ENCODE results near the gene MIOS. TPM values are rescaled to one million over a fixed set of nuclear protein-coding genes. Genes with fewer than 3 reads are reported as not detected.
"Not testable (repeated sequence)": the region's sequence is repeated elsewhere in the genome, so short reads cannot be mapped to it uniquely, and the experiment has no call there.

Gene MIOS
- polyA plus RNA-seq, 12 donors, result 26.6 to 38.9 (median 32.2) TPM; not detected in 1

DNA sequence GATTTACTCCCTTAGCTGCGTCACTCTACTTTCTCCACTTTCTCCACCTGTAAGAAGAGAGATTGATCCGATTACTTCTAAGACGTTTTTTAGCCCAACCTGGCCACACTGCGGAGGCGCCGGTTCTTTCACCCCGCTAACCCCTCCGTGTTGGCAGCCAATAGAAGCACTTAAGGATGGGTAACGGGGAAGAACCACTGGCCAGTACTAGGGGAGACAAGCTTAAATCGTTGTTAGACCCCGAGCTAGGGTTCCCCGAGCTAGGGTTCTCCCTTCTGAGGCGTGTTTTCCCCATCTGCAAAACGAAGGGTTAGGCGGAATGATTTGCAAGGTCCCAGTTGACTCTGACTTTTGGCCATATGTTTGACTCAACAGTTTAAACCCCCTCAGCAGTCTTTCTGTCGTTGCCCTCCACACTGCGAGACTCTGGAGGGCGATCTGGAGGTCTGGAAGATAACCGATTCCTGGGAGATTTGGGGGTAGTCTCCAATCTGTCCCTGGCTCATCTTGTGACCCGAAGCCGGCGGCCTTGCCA lies 74.5 kb downstream of the MIOS start:
- no peak for DNase-seq

DNA sequence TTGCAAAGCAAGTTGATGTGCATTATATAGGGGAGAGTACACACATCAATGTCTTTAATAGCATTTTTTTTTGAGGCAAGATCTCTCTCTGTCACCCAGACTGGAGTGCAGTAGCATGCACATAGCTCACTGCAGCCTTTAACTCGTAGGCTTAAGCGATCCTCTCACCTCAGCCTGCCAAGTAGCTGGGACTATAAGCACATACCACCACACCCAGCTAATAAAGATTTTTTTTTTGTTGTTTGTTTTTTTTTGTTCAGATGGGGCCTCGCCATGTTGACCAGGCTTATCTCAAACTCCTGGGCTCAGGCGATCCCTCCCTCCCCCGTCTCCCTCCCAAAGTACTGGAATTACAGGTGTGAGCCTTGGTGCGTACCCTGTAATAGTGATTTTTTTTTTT lies 75.4 kb downstream of the MIOS start:
- no peak for DNase-seq

DNA sequence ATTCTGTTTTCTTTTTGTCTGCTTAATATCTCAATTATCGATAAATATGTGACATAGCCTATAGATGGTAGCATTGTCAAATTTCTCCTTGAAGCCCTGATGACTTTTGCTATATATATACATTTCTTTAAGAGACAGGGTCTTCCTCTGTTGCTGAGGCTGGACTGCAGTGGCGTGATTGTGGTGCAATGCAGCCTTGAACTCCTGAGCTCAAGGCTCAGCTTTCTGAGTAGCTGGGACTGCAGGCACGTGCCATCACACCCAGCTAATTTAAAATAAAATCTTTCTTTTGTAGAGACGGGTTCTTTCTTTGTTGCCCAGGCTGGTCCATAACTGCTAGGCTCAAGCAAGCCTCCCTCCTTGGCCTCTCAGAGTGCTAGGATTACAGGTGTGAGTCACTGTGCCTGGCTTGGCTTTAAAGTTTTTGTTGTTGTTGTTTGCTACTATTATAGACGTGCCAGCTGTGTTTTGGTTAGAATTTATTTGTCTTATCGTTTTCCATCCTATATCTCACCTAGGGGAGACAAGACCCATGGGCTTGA lies 80.9 kb downstream of the MIOS start:
- no peak for DNase-seq

DNA sequence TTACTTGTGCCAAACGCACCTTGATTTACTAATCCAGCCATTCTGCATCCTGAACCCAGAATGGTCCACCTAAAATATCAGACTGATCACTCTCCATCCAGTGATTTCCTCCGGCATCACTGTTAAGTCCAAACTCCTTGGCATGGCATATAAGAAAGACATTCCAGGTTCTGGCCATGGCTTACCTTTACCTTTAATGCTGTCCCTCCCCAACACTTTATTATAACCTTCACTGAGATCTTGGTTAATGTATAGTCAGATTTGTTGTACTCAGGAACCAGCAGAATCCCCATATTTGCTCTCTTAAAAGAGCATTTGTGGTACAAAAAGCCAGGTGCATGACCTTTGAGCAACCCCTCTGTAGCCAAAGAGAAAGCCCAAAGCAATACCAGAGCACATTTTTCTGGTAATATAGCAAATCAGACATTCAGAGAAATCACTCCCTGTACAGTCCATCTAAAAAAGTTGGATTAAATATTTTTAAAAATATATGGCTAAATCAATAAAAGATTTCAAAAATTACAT lies 84.1 kb downstream of the MIOS start:
- DNase-seq, result no peak

DNA sequence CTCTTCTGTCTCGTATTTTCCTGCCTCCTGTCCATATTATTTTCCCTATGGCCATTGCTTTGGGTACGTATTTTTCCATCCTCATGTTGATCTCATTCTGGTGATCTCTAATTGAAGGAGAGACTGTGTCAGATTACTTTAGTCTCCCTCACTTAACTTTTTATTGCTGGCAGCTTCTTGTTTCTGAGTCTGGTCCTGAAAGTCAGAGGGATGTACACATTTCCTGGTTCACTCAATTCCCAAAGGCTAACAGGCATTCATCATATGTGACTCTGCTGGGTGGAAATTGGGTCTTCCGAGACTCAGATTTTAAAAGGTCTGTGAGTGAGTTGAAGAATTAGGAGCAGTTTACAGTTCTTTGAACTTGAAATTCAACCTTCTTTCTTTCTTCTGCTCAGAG lies 84.8 kb downstream of the MIOS start:
- DNase-seq, result no peak

DNA sequence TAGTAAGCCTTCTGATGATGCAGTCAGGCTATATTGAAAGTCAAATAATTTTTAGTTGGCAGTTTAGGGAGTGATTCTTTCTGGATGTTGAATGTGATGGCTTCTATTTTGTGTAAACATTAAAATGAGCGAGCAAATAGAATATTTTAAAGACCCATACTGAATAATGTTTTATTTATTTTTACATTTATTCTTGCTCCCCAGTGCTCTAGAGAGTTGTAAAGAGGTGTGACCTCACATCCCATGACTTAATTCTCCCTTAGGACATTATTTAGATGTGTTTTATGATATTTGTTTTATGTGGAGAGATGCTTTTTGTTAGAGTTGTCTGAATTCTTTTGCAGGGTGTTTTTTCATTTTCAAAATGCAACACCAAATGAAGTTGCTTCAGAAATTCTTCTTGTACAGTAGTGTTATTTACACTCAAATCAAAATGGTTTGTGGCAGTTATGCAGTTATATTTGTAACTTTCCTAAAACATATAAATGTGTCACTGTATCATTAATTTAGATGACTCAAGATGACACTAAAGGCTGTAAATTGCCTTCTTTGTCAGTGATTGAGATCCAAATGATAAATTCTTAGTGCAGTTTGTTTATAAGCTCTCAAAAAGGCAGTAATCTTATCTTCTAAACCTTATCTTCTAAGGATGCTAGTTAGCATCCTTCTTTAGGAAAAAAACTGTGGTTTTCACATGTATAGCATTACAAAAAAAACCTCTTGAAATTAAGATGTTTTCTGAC lies 86.3 kb downstream of the MIOS start:
- DNase-seq, result no peak

DNA sequence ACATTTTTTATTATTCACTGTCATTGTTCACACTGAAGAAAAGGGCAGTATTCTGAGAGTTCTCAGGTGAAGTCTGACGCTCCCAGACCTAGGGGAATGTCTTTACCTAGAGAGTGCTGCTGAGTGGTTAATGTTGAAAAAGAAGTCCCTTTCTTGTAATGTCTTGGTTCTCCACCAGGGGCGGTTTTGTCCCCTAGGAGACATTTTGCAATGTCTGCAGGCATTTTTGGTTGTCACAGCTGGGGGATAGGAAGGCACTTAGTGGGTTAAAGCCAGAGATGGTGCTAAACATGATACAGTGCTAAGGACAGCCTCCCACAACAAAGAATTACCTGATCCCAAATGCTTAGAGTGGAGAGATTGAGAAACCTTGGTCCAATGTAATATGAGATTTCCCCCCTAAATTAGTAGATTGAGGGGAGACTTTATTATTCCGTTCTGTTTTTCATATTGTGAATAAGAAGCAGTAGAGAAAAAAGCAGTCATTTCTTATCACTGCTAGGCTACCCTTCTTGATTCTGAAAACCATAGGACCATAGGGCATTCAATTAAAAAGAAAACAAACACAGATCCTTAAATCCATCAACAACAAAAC lies 87.0 kb downstream of the MIOS start:
- DNase-seq, result no peak

DNA sequence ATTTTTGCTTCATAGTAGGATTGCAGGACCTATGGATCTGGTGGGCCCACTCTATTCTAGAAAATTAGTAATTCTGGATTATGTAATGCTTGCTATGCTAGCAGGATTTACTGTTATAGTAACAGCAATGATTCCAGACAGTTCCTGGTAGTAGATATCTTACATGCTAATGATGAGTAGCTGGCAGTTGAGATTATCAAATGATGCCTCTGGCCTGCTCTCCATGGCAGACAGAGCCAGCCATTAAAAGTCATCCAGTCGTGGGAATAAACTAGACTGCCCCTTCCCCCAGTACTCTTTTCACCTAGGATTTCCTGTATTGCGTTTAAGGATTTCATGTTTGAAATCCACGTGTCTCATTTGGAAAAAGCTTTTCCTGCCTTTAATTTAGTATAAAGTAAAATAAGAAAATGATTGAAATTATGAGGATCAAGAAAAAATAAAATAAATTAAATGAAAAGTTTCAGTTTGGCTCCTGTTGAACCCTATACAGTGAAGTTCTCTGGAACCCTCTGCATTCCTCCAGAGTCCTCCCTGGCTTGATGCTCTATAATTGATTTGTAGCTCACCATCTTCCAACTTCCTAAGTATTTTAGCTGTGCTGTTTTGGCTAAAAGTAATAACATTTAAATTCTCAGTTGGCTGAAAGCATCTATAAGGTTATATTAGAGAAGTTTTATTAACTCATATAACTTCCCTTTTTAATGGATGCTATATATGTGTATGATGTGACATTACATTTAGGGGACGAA lies 88.5 kb downstream of the MIOS start:
- DNase-seq, result no peak

DNA sequence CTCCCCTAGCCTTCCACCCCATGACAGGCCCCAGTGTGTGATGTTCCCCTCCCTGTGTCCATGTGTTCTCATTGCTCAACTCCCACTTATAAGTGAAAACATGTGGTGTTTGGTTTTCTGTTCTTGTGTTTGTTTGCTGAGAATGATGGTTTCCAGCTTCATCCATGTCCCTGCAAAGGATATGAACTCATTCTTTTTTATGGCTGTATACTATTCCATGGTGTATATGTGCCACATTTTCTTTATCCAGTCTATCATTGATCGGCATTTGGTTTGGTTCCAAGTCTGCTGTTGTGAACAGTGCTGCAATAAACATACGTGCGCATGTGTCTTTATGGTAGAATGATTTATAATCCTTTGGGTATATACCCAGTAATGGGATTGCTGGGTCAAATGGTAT lies 89.8 kb downstream of the MIOS start:
- DNase-seq, result not testable (repeated sequence)

Other genes with a start within 250 kb of the MIOS start
- gene COL28A1, start 31.0 kb upstream of the MIOS start, polyA plus RNA-seq (ENCODE audit: insufficient read length in 12 of 12), result 1 to 10 TPM in 7 of 12 donors, under 1 TPM in 4, not detected in 1; 0.65 to 4.4 (median 1.5) TPM
- gene UMAD1, start 73.9 kb downstream of the MIOS start, polyA plus RNA-seq (ENCODE audit: insufficient read length in 12 of 12), result 10 to 100 TPM in 3 of 12 donors, 1 to 10 TPM in 8, not detected in 1; 7.5 to 12.0 (median 9.4) TPM
- gene RPA3, start 151.7 kb downstream of the MIOS start, polyA plus RNA-seq (ENCODE audit: insufficient read length in 12 of 12), result 10 to 100 TPM in 11 of 12 donors, not detected in 1; 16.1 to 33.1 (median 28.0) TPM

Measured in muscle of arm (tissue), 12 donors.